ENCODE measurements around the gene FBXL2. TPM values are rescaled to one million over a fixed set of nuclear protein-coding genes. Genes with fewer than 3 reads are reported as not detected.

The FBXL2 gene
- total RNA-seq, 1 experiment from 2014 or later: 9.8 TPM

- peaks cover 6% of the 10 kb centered on the region for H3K4me1 Mint-ChIP-seq (ENCODE audit: insufficient read depth, unreplicated experiment)
- no peak for TF ChIP-seq CTCF (IDR thresholded peaks at IDR 0.05; ENCODE audit: unreplicated experiment)
- H3K27me3 Mint-ChIP-seq (ENCODE audit: insufficient read depth, unreplicated experiment): no peaks in the 10 kb centered on the region
- BruUV-seq (replicated peaks): no TSS peak
- H3K9me3 Mint-ChIP-seq (ENCODE audit: unreplicated experiment): no peaks in the 10 kb centered on the region
- POLR2A ChIA-PET: interaction anchor here (0.7 to 2.6 kb wide), 2 partner anchors 10 to 85 kb away, joined by 3 to 8 read pairs; no protein-coding TSS in a partner anchor
- H3K36me3 Mint-ChIP-seq (ENCODE audit: insufficient read depth, unreplicated experiment): peaks cover 13% of the 10 kb centered on the region
- H3K27ac Mint-ChIP-seq (ENCODE audit: low read depth, unreplicated experiment): no peak overlapping the region
- no peak for DNase-seq (ENCODE audit: unreplicated experiment)
- no peak overlapping the region for H3K4me3 Mint-ChIP-seq (ENCODE audit: unreplicated experiment)
- intact Hi-C loops (cut with micrococcal nuclease): no loop called here
- CTCF ChIA-PET: interaction anchor here (0.7 to 2.5 kb wide), 4 partner anchors 10 to 416 kb away, joined by 3 to 30 read pairs (median 9); no protein-coding TSS in a partner anchor
These were observed 86.0 kb downstream of the FBXL2 start for GRCh38 chr3:33363113-33363800.

DNA sequence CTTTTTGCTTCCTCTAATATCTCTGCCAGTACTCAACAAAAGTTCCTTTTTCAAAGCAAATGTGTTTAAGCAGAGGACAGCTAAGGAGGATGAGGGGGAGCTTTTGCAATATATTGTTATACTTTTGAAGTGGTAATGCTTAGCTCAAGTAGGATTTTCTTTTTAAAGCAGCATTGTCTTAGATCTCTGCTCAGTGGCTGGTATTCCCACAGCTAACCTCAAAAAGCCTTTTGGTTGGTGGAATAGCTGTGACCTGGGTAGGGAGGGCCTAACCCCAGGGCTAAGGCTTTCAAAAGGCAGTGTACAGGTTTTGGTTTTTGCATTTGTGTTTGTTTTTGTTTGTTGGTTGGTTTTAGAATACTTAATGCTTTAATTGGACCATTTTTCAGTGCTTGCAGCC is 86.8 kb downstream of the FBXL2 start:
- no peak overlapping the region for H3K27ac Mint-ChIP-seq (ENCODE audit: low read depth, unreplicated experiment)
- H3K4me1 Mint-ChIP-seq (ENCODE audit: insufficient read depth, unreplicated experiment): peaks cover 6% of the 10 kb centered on the region
- POLR2A ChIA-PET: interaction anchor here (1.0 to 2.6 kb wide), 3 partner anchors 9 to 87 kb away, joined by 3 to 8 read pairs (median 3); partner anchors contain the start of gene FBXL2
- peaks cover 16% of the 10 kb centered on the region for H3K36me3 Mint-ChIP-seq (ENCODE audit: insufficient read depth, unreplicated experiment)
- no peaks in the 10 kb centered on the region for H3K9me3 Mint-ChIP-seq (ENCODE audit: unreplicated experiment)
- DNase-seq (ENCODE audit: unreplicated experiment): no peak
- H3K4me3 Mint-ChIP-seq (ENCODE audit: unreplicated experiment): no peak overlapping the region
- CTCF ChIA-PET: interaction anchor here (0.7 to 2.5 kb wide), 4 partner anchors 9 to 417 kb away, joined by 3 to 30 read pairs (median 9); no protein-coding TSS in a partner anchor
- TF ChIP-seq CTCF (IDR thresholded peaks at IDR 0.05; ENCODE audit: unreplicated experiment): no peak
- no TSS peak for BruUV-seq (replicated peaks)
- intact Hi-C loops (cut with micrococcal nuclease): no loop called here
- H3K27me3 Mint-ChIP-seq (ENCODE audit: insufficient read depth, unreplicated experiment): no peaks in the 10 kb centered on the region

- intact Hi-C loops (cut with micrococcal nuclease): no loop called here
- no peak for DNase-seq (ENCODE audit: unreplicated experiment)
- Mint-ChIP-seq H3K27me3 (ENCODE audit: insufficient read depth, unreplicated experiment) (no peaks in the 10 kb centered on the region), H3K9me3 (ENCODE audit: unreplicated experiment) (no peaks in the 10 kb centered on the region), H3K36me3 (ENCODE audit: insufficient read depth, unreplicated experiment) (peaks cover 17% of the 10 kb centered on the region), H3K4me1 (ENCODE audit: insufficient read depth, unreplicated experiment) (peaks cover 6% of the 10 kb centered on the region), H3K27ac (ENCODE audit: low read depth, unreplicated experiment) (no peak overlapping the region), H3K4me3 (ENCODE audit: unreplicated experiment) (no peak overlapping the region)
- CTCF ChIA-PET: interaction anchor here (0.5 to 2.5 kb wide), 7 partner anchors 8 to 430 kb away, joined by 3 to 30 read pairs (median 4); no protein-coding TSS in a partner anchor
- no TSS peak for BruUV-seq (replicated peaks)
- POLR2A ChIA-PET: interaction anchor here (1.0 to 2.6 kb wide), 4 partner anchors 8 to 434 kb away, joined by 3 to 8 read pairs (median 3); partner anchors contain the start of genes FBXL2 and PDCD6IP
- no peak for TF ChIP-seq CTCF (IDR thresholded peaks at IDR 0.05; ENCODE audit: unreplicated experiment)
These were observed 87.4 kb downstream of the FBXL2 start for GRCh38 chr3:33364531-33365128.
